HFF-Myc (cell line): ENCODE results near the gene FUS.
"Not testable (repeated sequence)": the region's sequence is repeated elsewhere in the genome, so short reads cannot be mapped to it uniquely, and the experiment has no call there.

Experiments
- DNase-seq: peaks from one replicate; pipeline ENCODE4 v3.0.0-alpha.2; 2011; ENCODE audit warnings: low read depth; ENCODE audit errors: extremely low read depth
- H3K4me3 ChIP-seq: replicated peaks from 2 replicates; pipeline ENCODE4 v1.5.1; 2011; ENCODE audit warnings: low read depth, mild to moderate bottlenecking, control low read depth, low read length
- TF ChIP-seq, protein P1 (sequence below): IDR thresholded peaks from 2 replicates; pipeline ENCODE4 v1.5.1; 2012; ENCODE audit warnings: mild to moderate bottlenecking, low read depth, low read length, control low read depth; ENCODE audit errors: missing control alignments

The FUS gene

DNA sequence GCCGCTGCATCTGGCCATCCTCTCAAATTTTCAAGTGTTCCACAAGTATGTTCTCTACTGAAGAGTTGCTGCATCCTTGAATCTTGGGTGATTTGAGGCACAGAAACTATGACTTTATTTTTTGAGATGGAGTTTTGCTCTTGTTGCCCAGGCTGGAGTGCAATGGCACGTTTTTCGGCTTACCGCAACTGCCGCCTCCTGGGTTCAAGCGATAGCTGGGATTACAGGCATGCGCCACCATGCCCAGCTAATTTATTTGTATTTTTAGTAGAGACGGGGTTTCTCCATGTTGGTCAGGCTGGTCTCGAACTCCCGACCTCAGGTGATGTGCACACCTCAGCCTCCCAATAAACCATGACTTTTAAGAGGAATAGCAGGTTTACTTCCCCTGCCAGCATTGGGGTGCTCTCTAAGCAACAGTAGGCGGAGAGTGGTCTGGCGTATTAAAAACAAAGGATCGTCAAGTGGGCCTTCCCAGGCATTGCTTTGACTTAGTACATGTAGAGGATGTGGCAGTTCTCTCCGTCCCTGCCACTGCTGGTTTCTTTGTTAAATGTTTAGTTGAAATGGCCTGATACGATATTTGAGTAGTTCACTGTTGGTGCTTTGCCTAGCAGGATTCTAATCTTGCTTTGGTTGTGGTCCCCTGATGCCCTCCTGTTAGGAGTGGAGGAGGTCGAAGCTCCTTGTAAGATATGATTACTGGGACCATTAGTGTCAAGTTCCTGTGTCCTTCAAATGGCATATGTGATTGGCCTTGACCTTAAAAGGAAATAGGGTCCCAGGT, 13.1 kb downstream of the FUS start:
- no peak overlapping the region for H3K4me3 ChIP-seq
- TF ChIP-seq, protein P1, sequence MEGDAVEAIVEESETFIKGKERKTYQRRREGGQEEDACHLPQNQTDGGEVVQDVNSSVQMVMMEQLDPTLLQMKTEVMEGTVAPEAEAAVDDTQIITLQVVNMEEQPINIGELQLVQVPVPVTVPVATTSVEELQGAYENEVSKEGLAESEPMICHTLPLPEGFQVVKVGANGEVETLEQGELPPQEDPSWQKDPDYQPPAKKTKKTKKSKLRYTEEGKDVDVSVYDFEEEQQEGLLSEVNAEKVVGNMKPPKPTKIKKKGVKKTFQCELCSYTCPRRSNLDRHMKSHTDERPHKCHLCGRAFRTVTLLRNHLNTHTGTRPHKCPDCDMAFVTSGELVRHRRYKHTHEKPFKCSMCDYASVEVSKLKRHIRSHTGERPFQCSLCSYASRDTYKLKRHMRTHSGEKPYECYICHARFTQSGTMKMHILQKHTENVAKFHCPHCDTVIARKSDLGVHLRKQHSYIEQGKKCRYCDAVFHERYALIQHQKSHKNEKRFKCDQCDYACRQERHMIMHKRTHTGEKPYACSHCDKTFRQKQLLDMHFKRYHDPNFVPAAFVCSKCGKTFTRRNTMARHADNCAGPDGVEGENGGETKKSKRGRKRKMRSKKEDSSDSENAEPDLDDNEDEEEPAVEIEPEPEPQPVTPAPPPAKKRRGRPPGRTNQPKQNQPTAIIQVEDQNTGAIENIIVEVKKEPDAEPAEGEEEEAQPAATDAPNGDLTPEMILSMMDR = no peak
- no peak for DNase-seq

DNA sequence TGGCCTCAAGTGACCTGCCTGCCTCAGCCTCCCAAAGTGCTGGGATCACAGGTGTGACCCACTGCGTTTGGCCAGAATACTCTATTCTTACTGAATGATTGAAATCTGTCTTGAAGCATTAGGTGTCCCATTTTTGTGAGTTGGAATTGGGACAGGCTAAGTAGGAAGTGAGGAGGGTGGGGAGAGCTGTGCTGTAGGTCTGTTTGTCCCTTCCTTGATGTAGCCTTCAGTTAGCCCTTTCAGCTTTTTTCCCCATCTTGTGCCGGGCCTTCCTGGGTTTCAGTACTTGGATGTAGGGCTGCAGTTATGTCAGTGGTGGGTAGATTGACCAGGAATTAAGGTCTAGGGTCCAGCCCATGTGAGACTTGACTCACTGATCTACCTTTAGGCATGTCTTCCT, 13.9 kb downstream of the FUS start:
- DNase-seq = no peak
- TF ChIP-seq, protein P1 = no peak
- H3K4me3 ChIP-seq = no peak overlapping the region

DNA sequence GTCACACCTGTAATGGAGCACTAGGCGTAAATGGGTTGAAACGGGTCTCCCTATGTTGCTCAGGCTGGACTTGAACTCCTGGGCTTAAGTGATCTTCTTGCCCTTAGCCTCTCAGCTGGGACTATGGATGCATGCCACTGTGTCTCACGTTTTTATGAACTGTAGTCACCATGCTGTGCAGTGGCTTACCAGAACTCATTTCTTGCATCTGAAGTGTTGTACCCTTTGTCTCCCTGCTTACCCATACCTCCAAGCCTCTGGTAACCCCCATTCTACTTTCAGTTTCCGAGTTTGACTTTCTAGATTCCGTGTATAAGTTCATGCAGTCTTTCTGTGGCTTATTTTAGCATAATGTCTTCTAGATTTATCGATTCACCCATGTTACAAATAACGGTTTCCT, 15.0 kb downstream of the FUS start:
- DNase-seq = no peak
- no peak overlapping the region for H3K4me3 ChIP-seq
- TF ChIP-seq, protein P1 = no peak

DNA sequence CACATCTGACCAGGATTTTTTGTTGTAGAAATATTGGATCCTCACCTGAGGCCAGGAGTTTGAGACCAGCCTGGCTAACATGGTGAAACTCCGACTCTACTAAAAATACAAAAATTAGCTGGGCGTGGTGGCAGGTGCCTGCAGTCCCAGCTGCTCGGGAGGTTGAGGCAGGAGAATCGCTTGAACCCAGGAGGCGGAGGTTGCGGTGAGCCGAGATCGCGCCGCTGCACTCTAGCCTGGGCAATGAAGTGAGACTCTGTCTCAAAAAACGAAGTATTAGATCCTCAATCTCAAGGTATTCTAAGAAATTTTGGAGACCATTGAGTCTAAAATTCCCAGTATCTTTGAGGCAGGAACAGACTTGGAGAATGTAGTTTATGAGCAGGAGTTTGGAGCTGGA, 15.9 kb downstream of the FUS start:
- DNase-seq, H3K4me3 ChIP-seq: not testable (repeated sequence)

- no peak for DNase-seq
- TF ChIP-seq, protein P1 = no peak
- no peak overlapping the region for H3K4me3 ChIP-seq
Measured at GRCh38 chr16:31196324-31197088, 16.6 kb downstream of the FUS start.

DNA sequence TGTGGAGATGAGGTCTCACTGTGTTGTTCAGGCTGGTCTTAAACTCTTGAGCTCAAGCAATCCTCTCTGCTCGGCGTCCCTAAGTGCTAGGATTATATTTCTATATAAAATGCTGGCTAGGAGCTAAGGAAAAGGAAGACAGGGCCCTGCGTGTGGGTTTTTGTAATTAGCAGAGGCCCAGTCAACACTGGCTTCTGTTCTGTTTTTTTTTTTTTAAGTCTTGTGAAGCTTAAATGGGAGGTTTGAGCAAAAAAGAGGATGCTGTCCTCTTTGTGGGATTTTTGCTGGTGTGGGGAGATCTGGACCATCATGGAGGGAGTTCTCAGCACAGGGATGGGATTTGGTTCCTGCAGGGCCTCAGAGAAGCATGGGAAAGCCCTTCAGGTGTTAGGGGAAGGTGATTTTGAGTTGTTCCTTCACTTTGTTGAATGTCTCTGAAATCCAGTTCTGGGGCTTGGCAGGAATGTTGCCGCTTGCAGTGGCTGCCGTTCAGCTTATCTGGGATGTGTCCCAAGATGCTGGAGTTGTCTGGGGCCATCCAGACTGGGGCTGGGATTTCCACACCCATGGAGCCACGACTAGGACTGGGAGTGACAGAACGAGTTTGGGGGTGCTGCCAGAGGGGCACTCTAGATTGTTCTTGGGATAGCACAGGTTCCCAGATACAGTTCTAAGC, 18.4 kb downstream of the FUS start:
- DNase-seq = no peak
- H3K4me3 ChIP-seq = no peak overlapping the region
- TF ChIP-seq, protein P1 = no peak

DNA sequence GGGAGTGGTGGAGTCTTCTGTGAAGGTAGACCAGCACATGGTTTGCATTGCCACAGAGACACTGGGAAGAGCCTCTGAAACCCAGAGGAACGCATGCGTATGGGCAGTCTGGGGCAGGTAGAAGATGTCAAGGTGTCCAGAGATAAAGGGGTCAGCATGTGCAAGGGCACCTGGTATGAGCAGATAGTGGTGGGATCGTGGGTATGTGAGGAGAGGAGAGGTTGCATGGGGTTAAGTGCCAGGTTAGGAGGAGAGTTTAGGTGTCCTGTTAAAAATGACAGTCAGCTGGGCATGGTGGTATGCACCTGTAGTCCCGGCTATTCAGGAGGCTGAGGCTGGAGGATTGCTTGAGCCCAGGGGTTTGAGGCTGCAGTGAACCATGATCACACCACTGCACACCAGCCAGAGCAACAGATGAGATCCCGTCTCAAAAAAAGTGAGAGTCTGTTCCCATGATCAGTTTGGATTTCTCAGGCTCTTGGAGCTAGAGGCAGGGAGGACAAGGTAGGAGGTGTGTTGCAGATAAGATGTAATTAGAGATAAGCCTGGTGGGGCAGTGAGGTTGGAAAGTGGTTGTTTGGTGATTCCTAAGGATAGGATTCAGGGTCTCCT, 19.6 kb downstream of the FUS start:
- TF ChIP-seq, protein P1 = no peak
- DNase-seq = no peak
- no peak overlapping the region for H3K4me3 ChIP-seq

GRCh38 chr16:31200111-31200510, 20.2 kb downstream of the FUS start:
- DNase-seq, H3K4me3 ChIP-seq: not testable (repeated sequence)
